NOMO-1 treated with dmso at 0.1 percent for 144 hours (cell line): Measurements from ENCODE around the gene GRB2.
"Not testable (repeated sequence)": the region's sequence is repeated elsewhere in the genome, so short reads cannot be mapped to it uniquely, and the experiment has no call there.

Source experiments
- DNase-seq: peaks from one replicate; lab custom pipeline; 2025; ENCODE audit not compliant: unreplicated experiment; lab: John Stamatoyannopoulos, UW

GRB2 gene

GRCh38 chr17:75288770-75289114, 116.7 kb downstream of the GRB2 start:
- DNase-seq, result peak; percentile 31

DNA sequence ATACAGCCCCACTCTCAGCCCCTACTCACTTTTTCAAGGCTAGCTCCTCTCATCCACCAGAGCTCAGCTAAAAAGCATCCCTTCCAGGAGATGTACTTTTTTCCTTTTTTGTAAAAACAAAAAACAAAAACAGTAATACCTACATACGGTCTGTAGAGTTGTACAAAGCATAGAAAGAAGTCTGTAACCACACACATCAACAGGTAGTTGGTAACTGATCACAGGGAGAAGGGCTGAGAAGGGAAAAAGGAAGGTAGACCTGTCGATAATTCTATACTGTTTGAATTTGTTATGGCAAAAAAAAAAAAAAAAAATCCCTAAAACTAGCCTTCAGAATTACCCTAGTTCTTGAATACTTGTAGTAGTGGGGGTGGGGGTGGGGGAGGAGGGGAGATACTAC, 117.1 kb downstream of the GRB2 start:
- DNase-seq, result no peak

DNA sequence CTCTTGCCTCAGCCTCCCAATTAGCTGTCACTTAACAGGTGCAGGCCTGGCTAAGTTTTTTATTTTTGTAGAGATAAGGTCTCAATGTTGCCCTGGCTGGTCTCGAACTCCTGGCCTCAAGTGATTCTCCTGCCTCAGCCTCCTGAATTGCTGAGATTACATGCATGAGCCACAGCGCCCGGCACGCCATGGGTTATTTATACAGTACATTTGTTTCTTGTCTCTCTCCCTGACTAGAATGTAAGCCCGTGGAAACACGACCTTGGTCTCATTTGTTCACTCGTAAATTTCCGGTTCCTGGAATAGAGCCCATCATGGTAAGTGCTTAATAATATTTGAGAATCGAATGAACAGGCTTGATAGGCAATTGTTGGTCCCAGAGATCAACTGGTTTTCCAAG, 118.3 kb downstream of the GRB2 start:
- DNase-seq, result no peak

DNA sequence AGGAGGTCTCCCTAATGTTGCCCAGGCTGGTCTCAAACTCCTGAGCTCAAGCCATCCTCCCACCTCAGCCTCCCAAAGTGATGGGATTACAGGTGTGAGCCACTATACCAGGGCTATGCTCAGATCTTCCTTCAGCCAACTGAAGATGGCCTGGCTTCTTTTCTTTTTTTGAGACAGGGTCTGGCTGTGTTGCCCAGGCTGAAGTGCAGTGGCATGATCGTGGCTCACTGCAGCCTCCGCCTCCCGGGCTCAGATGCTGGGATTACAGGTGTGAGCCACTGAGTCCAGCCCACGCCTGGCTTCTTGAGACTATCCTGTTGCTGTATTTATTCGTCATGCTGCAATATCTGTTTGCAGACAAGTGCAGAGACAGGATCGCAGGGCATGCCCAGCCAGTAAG, 120.4 kb downstream of the GRB2 start:
- DNase-seq, result no peak

DNA sequence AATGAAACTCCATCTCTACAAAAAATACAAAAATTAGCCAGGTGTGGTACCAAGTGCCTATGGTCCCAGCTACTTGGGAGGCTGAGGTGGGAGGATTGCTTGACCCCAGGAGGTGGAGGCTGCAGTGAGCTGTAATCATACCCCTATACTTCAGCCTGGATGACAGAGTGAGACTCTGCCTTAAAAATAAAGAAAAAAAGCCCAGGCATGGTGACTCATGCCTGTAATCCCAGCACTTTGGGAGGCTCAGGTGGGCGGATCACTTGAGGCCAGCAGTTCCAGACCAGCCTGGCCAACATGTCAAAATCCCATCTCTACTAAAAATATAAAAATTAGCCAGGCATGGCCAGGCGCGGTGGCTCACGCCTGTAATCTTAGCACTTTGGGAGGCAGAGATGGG, 125.3 kb downstream of the GRB2 start:
- not testable (repeated sequence) for DNase-seq

DNA sequence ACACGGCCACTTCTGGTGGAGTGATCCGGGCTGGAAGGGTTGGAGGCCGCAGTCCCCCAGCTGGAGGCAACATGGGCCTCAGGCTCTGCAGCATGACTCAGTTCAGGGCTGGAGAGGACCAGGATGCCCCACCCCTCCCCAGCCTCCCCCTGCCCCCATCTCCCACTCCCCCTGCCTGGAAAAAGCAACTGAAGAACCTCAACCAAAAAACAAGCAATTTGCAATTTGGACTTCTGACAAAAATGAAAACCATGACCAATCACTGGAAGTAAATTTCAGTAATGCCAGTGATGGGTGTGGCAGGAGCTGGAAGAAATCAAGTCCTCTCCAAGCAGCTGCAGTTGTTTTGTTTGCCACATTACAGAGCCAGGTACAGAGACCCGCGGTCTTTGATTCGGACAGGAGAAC, 127.8 kb downstream of the GRB2 start:
- no peak for DNase-seq

- no peak for DNase-seq
These were observed 131.3 kb downstream of the GRB2 start for GRCh38 chr17:75273977-75274708.

- DNase-seq, result no peak
These were observed 132.7 kb downstream of the GRB2 start for GRCh38 chr17:75272848-75273184.

DNA sequence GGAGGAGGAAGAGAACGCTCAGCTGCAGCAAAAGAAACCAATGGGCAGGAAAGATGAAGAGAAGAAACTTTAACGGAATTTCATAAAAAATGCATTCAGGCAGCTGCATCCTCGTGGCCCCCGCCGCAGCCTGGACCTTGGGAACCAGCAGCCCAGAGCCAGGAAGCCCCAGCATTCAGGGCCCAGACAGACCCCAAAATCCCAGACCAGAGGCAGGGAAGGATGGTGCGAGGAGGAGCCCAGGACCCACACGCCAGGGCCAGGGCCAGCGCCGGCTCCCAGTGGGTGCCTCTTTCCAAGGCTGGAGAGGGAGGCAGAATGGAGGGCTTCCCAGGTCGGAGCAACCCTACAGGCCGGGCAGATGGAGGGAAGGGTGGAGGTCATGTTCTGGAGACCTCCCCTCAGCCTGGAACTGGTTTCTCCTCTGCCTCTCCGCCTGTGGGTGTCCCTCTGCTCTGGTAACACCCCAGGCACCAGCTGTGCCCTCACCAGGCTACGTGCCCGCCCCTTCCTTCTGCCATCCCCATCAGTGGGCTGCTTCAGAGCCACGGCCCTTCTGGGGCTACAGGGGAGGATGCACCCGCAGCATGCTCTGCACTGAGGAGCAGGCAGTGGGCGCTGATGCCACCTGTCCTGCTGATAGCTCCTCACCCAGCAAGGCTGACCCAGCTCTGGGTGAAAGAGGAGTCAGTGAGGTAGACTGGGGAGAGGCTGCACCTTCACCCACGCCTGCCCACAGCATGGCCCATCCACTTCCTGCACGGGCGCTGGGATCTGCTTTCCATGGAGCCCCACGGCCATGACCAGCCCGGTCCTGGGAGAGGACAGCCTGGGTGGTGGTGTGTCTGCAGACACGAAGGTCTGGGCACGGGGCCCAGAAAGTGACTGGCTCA, 133.3 kb downstream of the GRB2 start:
- DNase-seq, result no peak

DNA sequence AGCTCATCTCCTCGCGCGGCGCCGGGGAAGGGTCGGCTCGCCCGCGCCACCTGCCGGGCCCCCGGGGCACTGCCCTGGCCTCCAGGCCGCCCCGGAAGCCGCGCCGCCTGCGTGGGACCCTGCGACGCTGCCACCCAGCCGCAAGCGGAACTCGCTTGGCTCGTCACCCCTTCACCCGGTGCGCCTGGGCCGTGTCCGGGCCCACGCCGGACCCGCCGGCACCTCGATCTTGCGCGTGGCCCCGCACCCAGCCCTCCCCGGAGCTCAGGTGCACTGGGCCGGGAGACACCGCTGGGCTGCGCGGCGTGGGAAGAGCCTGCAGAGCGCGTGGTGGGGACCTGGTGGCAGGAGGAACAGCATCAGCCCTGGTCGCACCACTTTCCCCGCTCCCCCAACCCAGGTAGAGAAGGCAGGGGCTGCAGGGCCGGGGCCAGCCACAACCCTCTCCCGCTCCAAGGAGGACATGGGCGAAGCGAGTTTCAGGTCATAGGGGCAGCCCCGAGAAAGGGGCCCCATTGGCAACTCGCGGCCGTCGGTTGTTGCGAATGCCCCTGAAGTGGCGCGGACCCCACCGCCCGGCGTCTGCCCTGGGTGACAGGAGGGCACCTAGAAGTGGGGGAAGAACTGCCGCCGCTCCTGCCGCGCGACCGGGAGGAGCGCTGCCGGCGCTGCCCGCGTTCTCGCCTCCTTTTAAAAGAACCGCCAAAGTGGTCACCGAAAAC, 134.1 kb downstream of the GRB2 start:
- DNase-seq, result peak; percentile 68

GRCh38 chr17:75270966-75271232, 134.6 kb downstream of the GRB2 start, which contains the start of gene MIF4GD:
Gene MIF4GD (minus strand): TSS chr17:75271231. CDS start chr17:75270195, 1,036 bp downstream.
- no peak for DNase-seq

GRCh38 chr17:75270218-75270965, 135.1 kb downstream of the GRB2 start:
- peak; percentile 79 for DNase-seq

GRCh38 chr17:75269844-75270217, 135.6 kb downstream of the GRB2 start:
- DNase-seq, result no peak
